Activated naive CD4-positive, alpha-beta T cell (primary cell): Measurements from ENCODE around the gene ZNF385D.

Experiments used
- DNase-seq, 4 experiments: peaks; one replicate each; lab custom pipeline; 2025; lab: John Stamatoyannopoulos, UW

ZNF385D gene

DNA sequence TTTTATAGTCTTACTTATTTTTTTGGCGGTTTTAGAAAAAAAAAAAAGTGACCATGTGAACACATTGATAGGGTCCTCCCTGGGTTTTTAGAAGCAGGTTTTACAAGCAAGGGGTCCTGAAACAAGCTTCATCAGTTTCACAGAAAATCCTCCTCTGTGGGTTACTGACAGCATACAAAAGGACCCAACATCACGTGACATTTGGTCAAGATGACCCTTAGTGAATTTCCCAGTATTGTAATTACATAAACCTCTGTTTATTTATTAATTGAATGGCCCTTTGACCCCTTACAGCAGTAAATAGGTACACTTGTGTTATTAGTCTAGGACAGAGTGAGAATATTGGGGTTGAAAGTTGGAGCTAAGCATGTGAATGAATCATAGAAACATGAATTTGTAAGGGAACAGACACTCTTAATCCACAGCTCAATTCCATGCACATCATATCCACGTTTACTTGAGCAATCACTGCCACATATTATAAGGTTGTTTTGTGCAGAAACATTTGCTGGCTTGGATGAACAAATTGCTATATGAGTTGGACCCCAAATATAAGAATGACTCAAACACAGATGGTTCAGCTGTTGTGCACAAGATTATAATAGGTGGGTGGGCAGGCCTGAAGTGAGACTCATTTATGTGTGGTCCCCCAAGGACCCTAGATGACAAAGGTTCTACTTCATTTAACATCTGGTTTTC lies 137.5 kb downstream of the ZNF385D start:
- DNase-seq: no peak

GRCh38 chr3:21601178-21601577 lies 149.8 kb downstream of the ZNF385D start:
- DNase-seq: no peak

- no peak for DNase-seq
Observed at GRCh38 chr3:21599890-21600289, 151.1 kb downstream of the ZNF385D start.

DNA sequence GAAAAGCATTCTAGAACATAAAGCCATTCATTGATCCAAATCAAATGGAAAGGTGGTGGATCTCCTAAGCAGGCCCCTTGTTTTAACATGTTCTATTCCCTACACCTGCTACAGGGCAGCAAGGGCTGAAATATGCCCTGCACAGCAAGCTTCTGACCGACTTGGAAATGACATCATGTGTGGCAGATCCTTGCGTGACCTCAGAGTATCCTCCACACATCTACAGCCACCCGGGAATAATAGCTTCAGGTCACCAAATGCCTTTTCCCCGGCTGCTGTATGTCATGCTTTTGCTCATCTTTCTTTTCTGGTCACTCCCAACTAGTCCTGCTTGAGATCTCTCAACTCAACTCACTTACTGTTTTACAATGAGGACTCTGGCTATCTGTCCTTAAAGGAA lies 158.2 kb downstream of the ZNF385D start:
- no peak for DNase-seq

- no peak for DNase-seq
Observed at GRCh38 chr3:21587894-21588293, 163.1 kb downstream of the ZNF385D start.

DNA sequence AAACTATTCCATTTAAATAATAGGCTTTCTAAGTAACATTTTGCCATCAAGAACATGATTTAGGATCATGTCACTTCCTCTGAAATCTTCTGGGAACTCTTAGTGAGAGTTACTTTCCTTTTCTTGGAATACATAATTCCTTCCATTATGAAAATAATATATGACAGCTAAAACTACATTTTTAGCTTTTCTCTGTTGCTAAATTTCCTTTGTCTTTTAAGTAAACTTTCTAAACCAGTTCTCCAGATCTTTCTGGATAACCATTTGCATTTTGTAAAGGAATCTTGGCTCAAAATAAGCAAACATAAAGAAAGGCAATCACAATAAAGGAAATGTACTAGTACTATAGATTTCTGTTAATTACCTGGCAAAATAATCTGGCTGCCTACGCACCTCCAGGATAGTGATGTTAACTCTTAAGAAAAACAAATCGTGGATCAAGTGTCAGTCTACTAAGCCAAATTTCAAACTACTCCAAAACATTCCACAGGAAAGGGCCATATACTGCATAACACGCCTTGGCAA lies 165.7 kb downstream of the ZNF385D start:
- no peak for DNase-seq

DNA sequence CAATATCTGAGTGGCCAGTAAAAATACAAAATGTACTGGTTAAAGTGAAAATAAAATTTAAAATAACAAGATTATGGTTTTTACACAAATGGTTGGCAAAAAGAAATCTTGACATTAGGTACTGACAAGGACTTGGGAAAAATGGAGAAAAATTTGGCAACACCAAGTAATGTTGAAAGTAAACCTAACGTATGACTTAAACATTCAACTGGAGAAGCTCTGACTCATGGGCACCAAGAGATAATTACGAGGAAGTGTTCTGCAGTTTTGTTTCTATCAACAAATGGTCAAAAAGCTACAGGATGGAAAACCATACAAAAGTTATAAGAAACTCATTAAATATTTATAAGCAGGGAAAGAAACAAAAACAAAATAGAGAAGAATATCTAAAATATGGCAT lies 177.7 kb downstream of the ZNF385D start:
- DNase-seq: no peak

- no peak for DNase-seq
Observed at GRCh38 chr3:21564531-21564930, 186.5 kb downstream of the ZNF385D start.

DNA sequence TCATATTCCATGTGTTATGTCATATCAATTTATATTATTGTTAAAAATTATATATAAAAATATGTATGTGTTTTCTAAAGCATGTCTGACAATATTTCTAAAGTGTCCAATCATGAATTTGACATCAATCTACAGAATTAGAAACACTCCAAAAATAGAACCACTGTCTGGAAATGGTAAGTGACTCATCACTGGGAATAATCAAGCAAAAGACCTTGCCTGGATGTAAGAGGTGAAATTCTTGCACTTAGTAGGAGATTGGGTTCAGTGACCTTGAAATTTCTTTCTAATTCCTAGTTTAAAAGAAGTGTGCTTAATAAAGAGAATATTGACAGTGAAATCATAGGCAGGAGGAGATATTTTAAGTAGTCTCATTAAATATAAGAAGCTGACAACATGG lies 188.8 kb downstream of the ZNF385D start:
- no peak for DNase-seq

- DNase-seq: no peak
Observed at GRCh38 chr3:21561472-21561871, 189.5 kb downstream of the ZNF385D start.

- no peak for DNase-seq
Observed at GRCh38 chr3:21551019-21551418, 200.0 kb downstream of the ZNF385D start.

GRCh38 chr3:21544076-21544462 lies 206.9 kb downstream of the ZNF385D start:
- DNase-seq: no peak

DNA sequence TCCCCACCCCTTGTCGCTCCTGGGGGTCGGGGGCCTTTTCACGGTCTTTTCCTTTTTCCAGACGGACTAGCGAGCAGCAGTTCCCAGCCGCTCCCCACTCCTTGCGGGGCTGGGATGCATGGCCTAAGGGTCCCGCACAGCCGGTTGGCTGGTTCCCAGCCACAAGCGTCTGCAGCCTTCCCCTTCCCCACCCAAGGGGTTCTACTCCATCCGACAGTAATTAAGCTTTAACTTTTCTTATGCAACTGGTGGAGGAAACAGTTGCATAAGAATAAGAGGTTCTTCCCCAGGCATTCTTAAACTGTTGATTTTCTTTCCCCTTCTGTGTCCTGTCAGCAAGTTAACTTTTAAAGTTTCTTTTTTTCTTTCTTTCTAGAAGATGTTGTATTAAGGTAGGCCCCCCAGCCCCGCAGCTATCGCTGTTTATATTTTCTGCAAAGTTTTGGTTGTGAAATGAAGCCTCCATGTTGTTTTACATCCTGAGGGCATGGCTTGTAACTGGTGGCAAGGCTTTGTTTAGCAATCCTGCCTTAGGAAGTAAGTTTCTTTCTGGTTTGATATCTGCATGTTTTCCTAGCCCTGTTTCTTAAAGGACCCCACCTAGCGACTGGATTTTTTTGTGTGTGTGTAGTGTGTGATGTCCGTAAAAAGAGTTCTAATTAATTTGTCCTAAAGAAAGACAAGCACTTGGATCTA lies 207.5 kb downstream of the ZNF385D start:
- DNase-seq: no peak

- no peak for DNase-seq
Observed at GRCh38 chr3:21542656-21543379, 208.2 kb downstream of the ZNF385D start.

- no peak for DNase-seq
Observed at GRCh38 chr3:21540265-21540664, 210.7 kb downstream of the ZNF385D start.

DNA sequence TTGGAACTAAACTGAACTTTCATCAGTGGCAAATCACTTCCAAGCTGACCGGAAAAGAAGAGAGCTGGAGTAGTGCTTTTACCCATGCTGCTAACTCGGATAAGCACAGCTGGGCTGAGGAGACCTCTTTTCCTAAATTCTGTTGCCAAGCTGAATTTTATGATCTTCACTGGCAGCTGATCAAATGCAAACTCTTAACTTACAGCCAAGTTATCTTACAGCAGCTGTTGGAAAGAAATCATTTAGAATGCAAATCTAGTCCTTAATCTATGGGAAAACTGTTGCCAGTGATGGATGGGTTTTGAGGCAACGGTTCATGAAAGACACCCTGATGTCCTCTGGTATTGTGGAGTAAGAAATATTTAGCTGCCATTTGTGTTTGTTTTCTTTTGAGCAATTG lies 216.5 kb downstream of the ZNF385D start:
- no peak for DNase-seq

DNA sequence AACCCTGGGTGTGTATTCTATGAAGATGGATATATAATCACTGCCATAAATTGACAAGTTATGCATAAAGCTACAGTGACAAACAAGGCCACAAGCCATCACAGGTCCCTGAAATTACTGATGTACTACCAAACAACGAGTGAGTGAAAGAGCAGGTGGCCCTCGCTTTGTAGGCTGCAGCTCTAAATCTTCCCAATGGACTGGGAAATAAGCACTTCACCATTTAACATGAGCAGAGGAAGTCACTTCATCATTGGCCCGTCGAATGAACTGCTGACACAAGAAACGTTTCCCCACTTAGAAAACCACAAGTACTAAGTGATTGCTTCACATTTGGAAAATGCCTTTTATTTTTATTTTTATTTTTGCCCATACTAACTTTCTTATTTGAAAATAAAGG lies 218.0 kb downstream of the ZNF385D start:
- DNase-seq: no peak

- DNase-seq: no peak
Observed at GRCh38 chr3:21531909-21532308, 219.1 kb downstream of the ZNF385D start.

- DNase-seq: no peak
Observed at GRCh38 chr3:21528291-21528995, 222.6 kb downstream of the ZNF385D start.

GRCh38 chr3:21526461-21526860 lies 224.5 kb downstream of the ZNF385D start:
- DNase-seq: no peak

DNA sequence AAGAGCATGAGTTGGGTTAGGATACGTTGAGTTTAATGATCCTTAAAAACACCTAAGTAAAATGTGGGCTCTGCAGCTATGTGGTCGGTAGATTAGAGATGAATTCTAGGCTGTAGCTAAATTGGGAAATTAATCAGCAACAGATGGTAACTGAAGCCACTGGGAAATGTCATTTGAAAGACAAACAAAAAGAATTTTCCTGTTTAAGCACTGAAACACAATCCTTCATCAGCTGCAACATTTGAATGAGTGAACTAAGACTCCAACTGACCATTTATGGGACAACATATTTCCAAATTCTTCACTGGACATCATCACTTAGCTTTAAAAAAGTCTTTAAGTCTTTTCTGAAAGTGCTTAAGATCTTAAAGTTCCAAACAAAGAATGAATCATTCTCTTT lies 226.9 kb downstream of the ZNF385D start:
- no peak for DNase-seq
